H7 (cell line): ENCODE results near the gene GLIPR2. TPM values are rescaled to one million over a fixed set of nuclear protein-coding genes. Genes with fewer than 3 reads are reported as not detected.
"Not testable (repeated sequence)": the region's sequence is repeated elsewhere in the genome, so short reads cannot be mapped to it uniquely, and the experiment has no call there.

Experiments used
- DNase-seq: peaks from one replicate; pipeline ENCODE4 v3.0.0; 2012
- H3K27me3 ChIP-seq: 2 replicates; pipeline ENCODE4 v1.6.0; 2011; ENCODE audit warnings: mild to moderate bottlenecking, low read length; ENCODE audit not compliant: control insufficient read depth, insufficient read depth
- H3K36me3 ChIP-seq: replicated peaks from 2 replicates; pipeline ENCODE4 v1.5.1; 2011; ENCODE audit warnings: low read length; ENCODE audit not compliant: control insufficient read depth, insufficient read depth
- H3K4me3 ChIP-seq: 2 replicates; pipeline ENCODE4 v1.5.1; 2011; ENCODE audit warnings: low read depth, mild to moderate bottlenecking, control low read depth, low read length, moderate library complexity; ENCODE audit not compliant: insufficient read depth
- total RNA-seq: library from RNA; depleted of rRNA; stranded (reverse); fragments of >200 nt; shearing (Covaris generic); gene quantifications from 2 replicates; pipeline ENCODE4 v1.2.3, GENCODE V29; 2014; rRNA removed

Gene GLIPR2, protein sequence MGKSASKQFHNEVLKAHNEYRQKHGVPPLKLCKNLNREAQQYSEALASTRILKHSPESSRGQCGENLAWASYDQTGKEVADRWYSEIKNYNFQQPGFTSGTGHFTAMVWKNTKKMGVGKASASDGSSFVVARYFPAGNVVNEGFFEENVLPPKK
- 2.7 and 9.1 TPM in 2 replicates for total RNA-seq

DNA sequence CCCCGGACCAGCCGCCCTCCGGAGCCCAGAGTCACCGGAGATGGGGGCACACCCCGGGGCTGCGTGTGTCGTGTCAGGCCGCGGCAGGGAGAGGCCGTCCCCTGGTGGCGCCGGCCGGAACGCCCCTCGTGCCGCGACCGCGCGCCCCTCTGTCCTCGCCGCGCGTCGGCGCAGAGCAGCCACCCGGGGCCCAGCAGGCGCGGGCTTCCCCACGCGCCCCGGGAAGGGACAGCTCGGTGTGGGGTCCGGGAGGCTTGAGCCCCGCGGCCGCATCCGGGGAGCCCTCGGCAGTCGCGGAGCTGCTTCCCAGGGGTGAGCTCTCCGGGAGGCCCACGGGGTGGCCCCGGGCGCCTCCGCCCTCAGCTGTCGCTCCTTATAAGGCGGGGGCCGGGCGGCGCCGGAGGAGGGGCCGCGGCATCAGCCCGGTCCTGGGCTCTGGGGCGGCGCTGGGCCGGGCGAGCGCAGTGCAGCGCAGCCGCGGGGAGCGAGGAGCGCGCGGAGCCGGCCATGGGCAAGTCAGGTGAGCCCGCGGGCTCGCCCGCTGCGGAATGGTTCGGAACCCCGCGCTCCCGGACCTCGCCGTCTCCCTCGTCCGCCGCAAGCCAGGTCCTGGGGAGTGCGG, at the start of gene GLIPR2:
Gene GLIPR2 (plus strand): TSS at position 462 of the 622 bp plus-strand sequence. CDS start 46 bp downstream, at position 508.
- H3K27me3 ChIP-seq = peaks cover 45% of the 10 kb centered on the region
- no peaks in the 10 kb centered on the region for H3K36me3 ChIP-seq
- peak; percentile 96 for DNase-seq
- peak within 1 kb of the TSS; percentile 66 for H3K4me3 ChIP-seq

DNA sequence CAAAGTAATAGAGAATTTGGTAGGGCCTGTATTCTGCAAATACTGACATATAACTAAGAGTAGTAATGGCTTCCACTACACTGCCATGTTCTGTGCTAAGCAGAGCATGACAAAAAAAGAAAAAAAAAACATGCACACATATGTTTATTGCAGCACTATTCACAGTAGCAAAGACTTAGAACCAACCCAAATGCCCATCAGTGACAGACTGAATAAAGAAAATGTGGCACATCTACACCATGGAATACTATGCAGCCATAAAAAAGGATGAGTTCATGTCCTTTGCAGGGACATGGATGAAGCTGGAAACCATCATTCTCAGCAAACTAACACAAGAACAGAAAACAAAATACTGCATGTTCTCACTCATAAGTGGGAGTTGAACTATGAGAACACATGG, 49.5 kb upstream of the GLIPR2 start:
- H3K27me3 ChIP-seq, H3K36me3 ChIP-seq, DNase-seq, H3K4me3 ChIP-seq: not testable (repeated sequence)

DNA sequence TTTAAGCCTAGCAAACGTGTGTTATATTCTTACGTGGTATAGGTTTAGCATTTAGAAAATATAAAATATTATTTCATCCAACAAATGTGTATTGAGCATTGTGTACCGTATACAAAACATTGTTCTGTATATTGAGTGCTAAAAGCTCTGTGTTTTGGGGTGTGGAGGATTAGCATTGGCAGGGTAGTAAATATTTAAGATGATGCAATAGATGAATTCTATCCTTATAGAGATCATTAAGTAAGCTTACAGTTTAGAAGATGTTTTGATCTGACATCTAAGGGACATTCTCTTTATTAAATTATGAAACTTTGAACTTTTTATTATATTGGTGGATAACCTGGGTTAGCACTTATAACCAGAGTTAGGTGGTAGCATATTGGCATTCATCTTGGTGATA, 48.5 kb upstream of the GLIPR2 start:
- no peak for DNase-seq
- H3K36me3 ChIP-seq = no peaks in the 10 kb centered on the region
- no peak overlapping the region for H3K4me3 ChIP-seq
- no peaks in the 10 kb centered on the region for H3K27me3 ChIP-seq

DNA sequence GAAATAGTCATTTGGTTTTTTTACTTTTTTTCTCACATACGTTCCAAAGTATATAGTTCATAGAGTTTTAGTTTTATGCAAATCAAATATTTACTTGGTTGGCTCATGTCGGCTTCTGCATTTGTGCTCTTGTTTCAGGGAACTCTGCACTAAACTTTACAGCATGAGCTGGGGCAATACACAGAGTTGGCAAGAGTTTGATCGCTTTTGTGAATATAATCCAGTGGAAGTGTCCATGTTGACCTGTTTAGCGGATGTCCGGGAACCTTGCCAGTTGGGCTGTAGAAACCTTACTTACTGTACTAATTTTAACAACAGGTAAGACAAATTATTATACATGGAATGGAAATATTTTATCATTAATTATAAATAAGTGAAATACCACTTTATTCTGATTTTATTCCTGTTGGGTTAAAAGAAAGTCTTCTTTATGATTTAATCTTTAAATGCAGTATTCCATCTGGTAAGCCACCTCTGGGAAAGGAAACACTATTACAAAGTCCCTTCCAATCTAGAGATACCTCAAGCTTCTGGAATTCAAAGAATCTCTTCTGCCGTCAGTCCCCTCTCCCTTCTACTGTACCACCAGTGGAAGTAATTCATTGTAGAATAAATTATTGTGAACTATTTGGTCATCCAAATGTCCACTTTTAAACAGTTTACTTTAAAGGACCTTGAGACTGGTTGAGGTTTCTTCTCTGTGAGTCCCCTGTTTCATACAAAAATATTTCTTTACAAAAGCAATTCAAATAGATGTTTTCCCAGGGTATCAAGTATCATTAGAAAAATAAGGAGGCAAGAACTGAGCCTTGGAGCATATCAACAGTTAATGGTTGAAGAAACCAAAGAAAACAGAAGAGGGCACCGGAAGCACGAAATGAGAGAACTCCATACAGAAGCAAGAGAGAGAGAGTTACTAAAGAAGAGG, 45.2 kb upstream of the GLIPR2 start:
- DNase-seq = no peak
- H3K27me3 ChIP-seq = no peaks in the 10 kb centered on the region
- no peak overlapping the region for H3K4me3 ChIP-seq
- no peaks in the 10 kb centered on the region for H3K36me3 ChIP-seq

DNA sequence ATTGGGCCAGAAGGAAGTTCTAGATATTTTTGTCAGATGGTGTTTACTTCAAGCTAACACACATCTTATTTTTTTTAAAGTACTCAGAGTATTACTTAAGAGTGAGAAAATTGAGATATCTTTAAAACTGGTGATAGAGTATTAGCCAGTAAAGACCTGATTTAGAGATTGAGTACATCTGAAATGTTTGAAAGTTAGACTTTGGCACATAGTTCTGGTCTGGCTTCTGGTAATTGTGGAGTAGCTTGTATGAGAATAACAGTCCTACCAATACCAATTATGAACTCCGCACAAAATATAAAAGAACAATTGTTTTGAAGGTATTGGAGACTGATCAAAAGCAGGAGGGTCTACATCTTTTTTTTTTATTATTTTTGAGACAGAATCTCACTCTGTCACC, 44.5 kb upstream of the GLIPR2 start:
- Histone ChIP-seq H3K4me3 (no peak overlapping the region), H3K27me3 (no peaks in the 10 kb centered on the region), H3K36me3 (no peaks in the 10 kb centered on the region)
- DNase-seq = no peak

DNA sequence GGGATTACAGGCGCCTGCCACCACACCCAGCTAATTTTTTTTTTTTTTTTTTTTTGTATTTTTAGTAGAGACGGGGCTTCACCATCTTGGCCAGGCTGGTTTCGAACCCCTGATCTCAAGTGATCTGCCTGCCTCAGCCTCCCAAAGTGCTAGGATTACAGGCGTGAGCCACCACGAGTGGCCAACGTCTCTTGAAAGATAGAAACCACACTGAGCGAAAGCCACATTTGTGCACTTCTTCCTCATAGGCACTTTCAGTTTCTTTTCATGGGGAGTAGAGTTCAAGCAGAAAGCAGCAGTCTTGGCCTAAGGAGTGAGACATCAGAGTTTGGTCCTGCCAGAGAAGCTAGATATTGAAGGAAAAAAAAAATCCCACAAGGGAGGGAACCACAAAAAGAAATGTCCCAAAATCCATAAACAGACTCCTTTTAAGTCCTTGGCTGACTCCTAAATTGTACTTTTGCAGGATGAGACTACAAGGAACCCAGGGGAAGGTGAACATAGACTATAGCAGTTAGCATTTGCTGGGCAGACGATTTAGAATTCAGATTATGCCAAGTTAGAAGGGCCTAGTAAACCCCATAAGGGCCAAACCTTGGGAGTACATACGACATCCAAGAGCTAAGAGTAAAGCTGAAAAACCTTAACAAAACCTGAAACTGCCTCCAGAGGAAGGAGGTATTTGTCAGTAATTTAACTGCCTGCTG, 43.9 kb upstream of the GLIPR2 start:
- DNase-seq = no peak
- Histone ChIP-seq H3K36me3 (no peaks in the 10 kb centered on the region), H3K27me3 (no peaks in the 10 kb centered on the region), H3K4me3 (no peak overlapping the region)

DNA sequence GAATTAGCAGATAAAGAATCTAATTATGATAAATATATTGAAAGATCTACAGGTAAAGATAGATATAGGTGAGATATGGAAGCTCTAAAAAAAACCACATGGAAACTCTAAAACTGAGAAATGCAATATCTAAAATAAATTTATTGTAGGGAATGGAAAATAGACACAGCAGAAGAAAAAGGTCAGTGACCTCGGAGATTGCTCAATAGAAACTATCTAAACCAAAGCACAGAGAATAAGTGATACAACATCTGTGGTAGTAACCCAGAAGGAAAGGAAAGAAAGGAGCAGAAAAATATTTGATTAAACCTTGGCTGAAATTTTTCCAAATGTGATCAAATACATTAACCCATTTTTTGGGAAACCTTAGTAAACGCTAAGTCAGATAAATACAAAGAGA, 43.1 kb upstream of the GLIPR2 start:
- H3K27me3 ChIP-seq = no peaks in the 10 kb centered on the region
- no peak for DNase-seq
- H3K4me3 ChIP-seq = no peak overlapping the region
- no peaks in the 10 kb centered on the region for H3K36me3 ChIP-seq

DNA sequence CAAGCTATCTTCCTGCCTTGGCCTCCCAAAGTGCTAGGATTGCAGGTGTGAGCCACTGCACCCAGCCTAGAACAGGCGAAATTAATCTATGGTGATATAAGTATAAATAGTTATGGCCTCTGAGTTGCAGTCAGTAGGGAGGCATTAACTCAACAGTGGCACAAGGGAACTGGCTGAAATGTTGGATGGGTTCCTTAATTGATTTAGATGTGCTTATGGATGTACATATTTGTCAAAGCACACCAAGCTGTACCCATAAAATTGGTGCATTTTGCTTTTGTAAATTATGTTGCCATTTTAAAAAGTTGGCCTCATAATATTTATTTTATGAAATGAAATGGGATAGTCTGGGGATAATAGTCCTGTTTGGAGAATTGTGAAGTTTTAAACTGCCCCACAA, 36.8 kb upstream of the GLIPR2 start:
- no peaks in the 10 kb centered on the region for H3K27me3 ChIP-seq
- H3K4me3 ChIP-seq = no peak overlapping the region
- no peak for DNase-seq
- no peaks in the 10 kb centered on the region for H3K36me3 ChIP-seq

DNA sequence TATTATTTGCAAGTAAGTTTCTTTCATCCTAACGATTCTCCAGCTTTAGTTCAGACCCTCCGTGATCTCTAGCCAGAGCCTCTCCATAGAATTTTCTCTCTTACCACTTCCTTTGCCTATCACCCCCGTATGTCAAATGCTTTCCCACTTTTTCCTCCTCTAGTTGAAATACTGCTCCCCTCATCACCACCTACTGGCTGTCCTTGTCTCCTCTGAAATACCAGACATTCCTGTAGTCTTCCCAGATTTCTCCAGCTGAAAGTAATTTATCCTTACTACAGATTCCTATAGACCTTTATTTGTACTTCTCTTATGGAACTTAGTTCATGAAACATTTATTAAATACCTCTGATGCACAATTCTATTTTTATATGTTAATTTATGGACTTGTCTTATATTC, 36.0 kb upstream of the GLIPR2 start:
- H3K4me3 ChIP-seq = no peak overlapping the region
- H3K27me3 ChIP-seq = no peaks in the 10 kb centered on the region
- peak; percentile 60 for DNase-seq
- H3K36me3 ChIP-seq = no peaks in the 10 kb centered on the region

DNA sequence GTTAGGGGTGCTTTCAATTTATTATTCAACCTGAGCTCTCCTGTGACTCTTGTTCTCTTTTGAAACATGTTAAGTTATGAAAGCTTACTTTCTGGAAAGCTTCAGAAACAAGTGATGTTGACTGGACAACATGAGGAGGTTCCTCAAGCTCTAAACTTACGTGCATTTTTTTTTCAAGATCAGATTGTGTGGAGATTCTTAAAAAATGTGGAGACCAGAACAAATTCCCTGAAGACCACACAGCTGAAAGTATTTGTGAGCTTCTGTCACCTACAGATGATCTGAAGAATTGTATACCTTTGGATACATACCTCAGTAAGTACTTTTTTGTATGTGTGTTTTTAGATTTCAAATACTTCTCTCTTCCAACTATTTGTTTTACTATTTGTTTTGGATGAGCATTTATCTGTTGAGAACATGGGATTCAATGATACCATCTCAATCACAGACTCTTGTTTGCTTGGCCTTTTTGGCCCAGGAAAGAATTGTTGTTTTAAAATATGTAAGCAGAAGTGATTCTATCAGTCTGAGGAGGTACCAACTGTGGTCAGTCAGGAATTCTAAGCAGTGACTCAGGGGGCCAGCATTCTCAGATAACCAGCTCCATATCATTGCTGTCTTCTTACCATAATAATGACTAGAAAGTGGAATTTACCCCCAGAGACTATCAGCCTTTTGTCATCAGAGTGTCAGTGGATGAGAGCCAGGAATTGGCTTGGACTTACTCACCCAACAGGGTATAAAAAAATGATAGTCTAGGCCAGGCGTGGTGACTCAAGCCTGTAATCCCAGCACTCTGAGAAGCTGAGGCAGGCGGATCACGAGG, 34.4 kb upstream of the GLIPR2 start:
- Histone ChIP-seq H3K36me3 (no peaks in the 10 kb centered on the region), H3K27me3 (no peaks in the 10 kb centered on the region), H3K4me3 (no peak overlapping the region)
- DNase-seq = no peak

DNA sequence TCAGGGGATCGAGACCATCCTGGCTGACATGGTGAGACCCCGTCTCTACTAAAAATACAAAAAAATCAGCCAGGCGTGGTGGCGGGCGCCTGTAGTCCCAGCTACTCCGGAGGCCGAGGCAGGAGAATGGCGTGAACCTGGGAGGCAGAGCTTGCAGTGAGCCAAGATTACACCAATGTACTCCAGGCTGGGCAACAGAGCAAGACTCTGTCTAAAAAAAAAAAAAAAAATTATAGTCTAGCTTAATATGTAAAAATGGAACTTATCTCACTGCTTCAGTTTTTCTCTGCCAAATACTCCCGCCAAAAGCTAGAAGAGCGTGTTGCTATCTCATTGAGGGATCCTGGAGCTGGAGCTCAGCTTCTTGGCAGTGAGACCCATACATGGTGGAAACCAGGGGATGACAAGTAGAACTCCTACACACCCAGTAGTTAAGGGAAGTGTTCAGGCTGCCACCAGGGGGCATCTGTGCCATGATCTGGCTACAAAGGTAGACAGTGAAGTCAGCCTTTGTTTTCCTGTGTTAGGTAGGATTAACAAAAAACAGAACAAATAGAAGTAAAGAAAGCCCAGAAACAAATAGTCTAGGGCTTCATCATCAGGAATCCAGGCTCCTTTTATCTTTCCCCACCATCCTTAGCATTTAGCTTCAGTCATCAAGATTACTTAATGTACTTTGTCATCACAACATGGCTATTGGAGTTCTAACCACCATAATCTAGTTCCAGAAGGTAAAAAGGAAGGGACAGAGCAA, 33.6 kb upstream of the GLIPR2 start:
- H3K4me3 ChIP-seq = no peak overlapping the region
- DNase-seq = peak; percentile 72
- no peaks in the 10 kb centered on the region for H3K36me3 ChIP-seq
- no peaks in the 10 kb centered on the region for H3K27me3 ChIP-seq

DNA sequence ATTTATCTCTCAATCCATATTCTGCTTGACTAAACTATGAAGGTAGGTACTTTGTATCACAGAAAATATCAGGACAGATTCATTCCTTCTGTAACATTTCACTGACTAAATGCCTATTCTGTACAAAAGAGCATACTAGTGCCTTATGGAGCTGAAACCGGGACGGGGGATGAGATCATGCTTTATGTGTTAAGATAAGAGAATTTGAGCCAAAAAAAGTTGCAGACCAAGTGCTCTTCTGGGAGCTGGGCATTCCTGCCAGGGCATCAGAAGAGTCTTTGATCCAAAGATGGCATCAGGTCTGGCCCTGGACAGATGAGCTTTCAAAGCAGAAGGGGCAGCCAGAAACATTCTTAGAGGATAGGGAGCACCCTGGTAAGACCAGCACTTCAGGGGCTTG, 27.5 kb upstream of the GLIPR2 start:
- DNase-seq = no peak
- H3K36me3 ChIP-seq = no peaks in the 10 kb centered on the region
- H3K4me3 ChIP-seq = no peak overlapping the region
- H3K27me3 ChIP-seq = no peaks in the 10 kb centered on the region

DNA sequence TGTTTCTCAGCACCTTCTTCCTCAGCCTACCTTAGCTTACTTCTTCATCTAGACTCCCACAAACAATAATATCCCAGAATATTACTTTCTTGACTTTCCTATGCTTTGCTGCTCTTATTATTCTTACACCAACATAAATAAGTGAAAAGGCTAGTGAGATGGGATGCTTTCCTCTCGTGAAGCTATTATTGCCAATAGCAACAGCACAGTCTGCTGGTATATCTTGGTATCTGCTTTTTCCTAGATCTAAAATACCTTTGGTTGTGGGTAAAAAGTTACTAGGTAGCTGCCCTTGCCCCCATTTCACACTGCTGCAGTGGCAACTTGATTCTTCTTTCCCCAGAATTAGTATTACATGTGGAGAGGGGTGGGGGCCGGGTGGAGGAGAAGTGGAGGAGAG, 26.1 kb upstream of the GLIPR2 start:
- no peaks in the 10 kb centered on the region for H3K36me3 ChIP-seq
- H3K27me3 ChIP-seq = no peaks in the 10 kb centered on the region
- DNase-seq = no peak
- no peak overlapping the region for H3K4me3 ChIP-seq
